ENCODE data around the gene DAPP1.
"Not testable (repeated sequence)": the region's sequence is repeated elsewhere in the genome, so short reads cannot be mapped to it uniquely, and the experiment has no call there.

DAPP1 gene

DNA sequence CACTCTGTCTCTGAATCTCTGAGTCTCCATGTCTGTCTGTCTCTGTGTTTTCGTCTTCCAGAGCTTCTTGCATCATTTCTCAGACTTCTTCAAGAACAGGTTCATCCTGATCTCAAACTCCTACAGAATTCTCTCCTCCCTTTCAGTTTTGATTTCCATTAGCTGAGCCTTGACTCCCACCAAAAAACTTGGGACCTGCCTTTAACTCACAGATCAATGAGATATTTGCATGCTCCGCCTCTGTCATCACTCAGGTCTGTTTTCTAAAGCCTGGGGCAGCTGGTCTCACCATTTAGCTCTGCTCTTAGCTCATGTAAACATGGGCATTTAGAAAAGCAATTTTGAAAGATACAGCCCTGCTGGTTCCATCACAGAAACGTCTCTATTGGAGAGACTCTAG lies 8.6 kb downstream of the DAPP1 start:
- DNase-seq, result no peak

DNA sequence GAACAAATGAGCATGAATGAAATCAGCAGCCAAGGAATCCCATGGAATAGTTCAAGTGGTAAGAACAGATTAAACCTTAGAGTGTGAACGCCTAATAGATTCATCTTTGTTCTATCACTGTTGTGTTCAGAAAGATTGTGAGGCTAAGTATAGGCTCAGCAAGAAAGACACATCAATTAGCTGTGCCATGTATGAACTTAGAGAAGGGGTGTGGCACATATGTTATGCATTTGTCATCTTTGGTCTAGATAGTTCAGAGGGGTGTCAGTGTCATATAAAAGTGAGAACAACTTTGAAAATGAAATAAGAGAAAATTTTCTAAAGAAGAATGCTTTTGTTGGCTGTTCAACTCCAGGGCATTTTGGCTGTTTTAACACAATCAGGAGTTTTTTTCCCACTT lies 9.4 kb downstream of the DAPP1 start:
- no peak for DNase-seq

DNA sequence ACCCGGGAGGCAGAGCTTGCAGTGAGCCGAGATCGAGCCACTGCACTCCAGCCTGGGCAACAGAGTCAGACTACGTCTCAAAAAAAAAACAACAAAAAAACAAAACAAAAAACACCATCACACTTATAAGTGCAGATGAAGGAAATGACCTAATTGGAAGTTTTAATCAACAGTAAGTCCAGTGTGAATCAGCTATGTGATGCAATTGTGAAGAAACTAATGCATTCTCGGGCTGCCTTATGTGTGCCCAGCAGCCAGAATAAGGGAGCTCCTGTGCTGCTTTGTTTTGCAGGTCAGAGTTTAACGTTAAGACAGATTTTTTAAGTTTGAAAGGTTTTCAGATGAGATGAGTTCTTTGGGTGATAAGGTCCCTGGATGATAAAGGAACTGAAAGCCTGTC lies 10.8 kb downstream of the DAPP1 start:
- DNase-seq, result no peak

DNA sequence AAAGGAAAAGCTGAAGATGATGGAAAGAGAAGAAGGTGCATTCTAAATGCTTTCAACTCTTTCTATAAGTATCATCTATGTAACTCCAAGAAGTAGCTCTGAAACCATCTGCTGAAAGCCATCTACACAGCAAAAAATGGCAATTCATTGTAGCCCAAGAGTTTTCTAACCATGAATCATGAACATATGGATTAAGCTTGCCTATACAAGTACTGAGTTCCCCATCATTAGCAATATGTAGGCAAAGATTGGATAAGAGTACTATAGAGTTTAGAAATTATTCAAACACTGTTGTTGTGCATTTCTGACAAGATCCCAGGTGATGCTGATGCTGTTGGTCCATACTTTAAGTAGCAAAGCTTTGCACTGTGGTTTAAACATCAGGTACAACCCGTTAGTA lies 11.2 kb downstream of the DAPP1 start:
- no peak for DNase-seq

DNA sequence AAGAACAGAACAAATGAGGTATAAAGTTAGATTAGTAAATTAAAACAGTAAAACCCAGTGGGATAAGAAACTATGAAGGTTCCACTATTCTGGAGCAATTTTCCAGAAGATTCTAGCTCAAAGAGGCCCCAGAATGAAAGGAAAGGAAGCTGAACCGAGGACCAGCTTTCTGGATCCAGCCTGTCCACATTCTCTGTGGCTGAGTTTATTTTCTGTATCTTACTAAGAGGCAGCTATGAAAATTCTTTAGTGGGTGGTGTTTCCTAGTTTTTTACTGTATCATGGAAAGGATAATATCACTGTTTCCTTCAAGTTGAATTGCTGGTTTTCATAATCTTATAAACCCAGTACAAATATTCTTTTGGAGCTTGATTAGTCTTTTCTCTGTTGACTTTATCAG lies 11.8 kb downstream of the DAPP1 start:
- DNase-seq, result no peak

DNA sequence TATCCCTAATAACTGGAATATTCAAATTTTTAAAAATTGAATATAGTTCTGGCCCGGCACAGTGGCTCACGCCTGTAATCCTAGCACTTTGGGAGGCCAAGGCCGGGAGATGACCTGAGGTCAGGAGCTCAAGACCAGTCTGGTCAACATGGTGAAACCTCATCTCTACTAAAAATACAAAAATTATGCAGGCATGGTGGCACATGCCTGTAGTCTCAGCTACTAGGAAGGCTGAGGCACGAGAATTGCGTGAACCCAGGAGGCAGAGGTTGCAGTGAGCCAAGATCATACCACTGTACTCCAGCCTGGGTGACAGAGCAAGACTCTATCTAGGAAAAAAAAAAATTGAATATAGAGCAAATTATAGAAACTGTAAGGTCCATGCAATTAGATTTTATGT lies 13.4 kb downstream of the DAPP1 start:
- not testable (repeated sequence) for DNase-seq

DNA sequence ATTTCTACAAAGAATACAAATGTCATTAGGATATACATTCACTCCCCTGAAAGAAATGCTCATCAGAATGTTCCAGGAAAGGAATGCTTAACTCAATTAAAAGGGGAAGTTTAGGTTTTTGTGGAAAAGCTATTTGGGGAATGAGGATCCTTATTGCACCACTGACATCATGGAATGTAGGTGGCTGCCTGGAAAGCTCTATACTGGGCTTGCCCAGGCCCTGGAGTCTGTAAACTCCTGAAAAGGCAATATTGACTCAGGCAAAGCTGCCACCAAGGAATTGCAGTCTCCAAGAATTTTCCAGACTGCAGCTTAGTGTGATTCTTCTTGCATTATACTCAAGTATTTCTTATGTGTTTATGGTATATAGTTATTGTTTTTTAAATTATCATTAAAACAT lies 15.7 kb downstream of the DAPP1 start:
- DNase-seq, result no peak

DNA sequence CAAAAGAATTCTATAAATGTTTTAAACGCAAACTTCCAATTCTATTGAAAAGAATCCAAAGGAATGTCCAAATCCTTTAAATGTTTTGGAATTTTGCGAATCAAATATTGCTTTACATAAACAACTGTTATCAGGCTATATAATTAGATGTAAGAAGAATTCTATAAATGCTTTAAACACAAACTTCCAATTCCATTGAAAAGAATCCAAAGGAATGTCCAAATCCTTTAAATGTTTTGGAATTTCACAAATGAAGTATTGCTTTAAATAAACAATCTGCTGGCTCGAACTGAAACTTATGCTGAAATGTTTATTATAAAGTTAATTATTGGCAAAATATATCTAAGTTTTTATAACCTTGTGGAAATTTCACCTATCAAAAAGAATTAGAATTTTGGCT lies 16.1 kb downstream of the DAPP1 start:
- DNase-seq, result no peak

DNA sequence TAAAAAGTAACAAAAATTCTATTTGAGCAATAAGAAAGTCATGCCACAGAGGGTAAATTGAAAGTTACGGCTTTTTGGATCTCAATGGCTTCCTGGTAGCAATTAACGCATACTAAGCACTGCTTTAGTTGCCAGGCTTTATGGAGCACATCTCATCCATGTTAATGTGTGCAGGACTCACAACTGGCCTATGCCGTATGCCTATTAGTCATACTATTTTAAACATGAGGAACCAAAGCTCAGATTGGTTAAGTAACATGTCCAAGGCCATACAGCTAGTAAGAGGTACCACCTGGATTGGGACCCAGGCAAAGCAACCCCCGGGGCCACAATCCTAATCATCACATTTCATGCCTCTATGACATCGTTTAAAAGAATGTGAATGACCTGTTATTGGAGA lies 17.1 kb downstream of the DAPP1 start:
- DNase-seq, result no peak

DNA sequence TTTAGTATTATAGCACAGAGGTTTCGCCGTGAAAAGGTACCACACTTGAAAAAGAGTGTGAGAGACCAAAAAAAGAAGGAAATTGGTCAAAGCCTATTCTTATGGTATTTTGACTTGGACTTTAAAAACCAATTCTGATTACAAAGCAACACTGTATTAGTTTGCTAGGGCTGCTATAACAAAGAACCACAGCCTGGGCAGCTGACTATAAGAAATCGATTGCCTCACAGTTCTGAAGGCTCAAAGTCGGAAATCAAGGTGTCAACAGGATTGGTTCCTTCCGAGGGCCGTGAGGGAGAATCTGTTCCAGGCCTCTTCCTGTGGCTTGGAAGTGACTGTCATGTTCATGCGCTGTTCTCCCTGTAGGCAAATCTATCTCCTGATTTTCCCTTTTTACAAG lies 17.9 kb downstream of the DAPP1 start:
- no peak for DNase-seq

DNA sequence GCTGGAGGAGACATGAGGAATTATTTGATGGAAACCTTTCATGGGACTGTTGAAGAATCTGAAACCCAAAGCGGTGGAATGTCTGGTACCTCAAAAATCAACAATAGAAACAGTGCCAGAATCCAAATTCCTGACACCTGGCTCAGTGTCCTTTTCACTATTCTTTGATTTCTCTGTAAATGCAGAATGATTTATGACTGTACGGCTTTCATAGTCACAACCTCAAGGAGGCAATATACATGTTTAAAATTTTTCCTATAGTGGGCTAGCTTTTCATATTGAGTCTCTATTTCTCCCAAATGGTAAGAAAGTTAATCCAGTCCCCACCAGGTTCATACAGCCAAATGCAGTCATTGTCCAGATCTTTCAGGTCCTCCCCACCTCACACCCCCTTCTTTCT lies 19.3 kb downstream of the DAPP1 start:
- DNase-seq, result no peak

DNA sequence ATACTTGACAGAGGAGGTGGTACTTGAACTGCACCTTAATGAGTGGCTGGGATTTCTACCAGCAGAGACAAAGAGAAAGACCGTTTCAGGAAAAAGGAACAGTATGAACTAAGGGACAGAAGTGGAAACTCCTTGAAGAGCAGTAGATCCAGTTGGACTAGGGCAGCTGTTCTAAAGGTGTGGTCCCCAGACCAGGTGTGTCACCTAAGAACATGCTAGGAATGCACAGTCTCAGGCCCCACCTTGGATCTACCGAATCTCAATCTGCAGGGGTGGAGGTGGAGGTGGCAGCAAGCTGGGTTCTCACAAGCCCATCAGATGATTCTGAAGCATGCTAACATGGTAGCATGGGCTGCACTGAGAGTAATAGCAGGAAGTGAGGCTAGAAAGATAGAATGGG lies 22.3 kb downstream of the DAPP1 start:
- DNase-seq, result no peak

DNA sequence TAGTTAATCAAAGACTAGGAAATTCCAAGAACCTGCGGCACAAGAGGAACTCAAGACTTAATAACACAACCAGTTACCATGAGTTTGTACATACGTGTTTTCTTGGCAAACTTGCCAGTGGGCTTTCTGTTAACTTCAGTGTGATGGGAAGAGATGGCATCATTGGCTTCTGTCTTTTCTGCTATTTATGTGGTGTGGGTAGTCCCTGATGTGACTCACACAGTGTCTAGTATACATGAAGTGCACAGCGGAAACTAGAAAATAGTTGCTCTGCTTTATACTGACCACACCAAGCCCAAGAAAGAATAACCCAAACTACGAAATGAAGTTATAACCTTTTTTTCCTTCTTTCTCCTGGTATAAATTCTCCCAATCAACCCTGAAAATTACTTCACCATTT lies 24.5 kb downstream of the DAPP1 start:
- DNase-seq, result no peak

DNA sequence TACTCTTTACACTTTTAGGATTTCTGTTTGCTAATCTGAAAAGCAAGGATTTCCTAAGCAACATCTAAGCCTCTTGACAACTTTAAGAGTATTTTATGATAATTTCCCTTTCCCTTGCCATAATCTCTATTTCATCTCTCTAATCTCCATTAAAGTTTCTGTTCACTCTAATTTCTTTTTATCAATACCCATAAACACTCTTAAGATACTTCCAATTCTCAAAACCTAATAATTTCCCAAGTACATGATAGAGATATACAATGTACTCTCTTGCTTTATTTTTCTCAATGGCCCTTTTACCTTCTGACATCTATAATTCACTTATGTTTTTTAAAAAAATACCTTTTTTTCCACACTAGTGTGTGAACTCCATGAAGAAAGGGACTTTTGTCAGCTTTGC lies 26.8 kb downstream of the DAPP1 start:
- DNase-seq, result no peak

DNA sequence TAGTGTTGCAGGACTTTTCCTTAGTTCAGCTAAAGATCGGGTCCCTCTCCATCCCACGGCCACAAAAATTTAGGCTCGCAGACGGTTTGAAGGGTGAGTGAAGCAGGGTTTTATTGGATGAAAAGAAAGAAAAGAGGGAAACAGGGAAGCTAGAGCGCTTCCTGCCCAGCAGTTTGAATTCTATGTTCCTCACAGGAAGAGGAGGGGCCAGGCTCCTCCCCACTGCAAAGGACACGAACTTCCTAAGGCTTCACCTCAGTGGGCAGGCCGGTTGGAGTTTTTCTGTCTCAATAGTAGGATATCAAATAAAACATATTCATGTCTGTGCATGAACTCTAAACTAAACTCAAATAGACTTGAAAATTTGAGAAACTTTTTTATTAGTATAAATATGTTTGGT lies 27.4 kb downstream of the DAPP1 start:
- DNase-seq, result no peak

DNA sequence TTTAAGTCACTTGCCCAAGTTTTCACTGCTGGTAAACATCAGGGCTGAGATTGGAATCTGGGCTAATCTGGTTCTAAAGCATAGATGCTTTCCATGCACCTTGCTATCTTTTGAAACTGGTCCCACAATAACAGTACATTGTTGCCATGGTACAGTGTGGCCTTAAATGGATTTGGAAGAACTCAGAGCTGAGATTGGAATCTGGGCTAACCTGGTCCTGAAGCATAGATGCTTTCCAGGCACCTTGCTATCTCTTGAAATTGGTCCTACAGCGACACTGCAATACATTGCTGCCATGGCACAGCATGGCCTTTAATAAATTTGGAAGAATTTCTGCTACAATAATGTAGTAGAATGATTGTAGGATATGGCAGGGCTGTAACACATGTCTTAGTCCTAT lies 28.6 kb downstream of the DAPP1 start:
- no peak for DNase-seq

DNA sequence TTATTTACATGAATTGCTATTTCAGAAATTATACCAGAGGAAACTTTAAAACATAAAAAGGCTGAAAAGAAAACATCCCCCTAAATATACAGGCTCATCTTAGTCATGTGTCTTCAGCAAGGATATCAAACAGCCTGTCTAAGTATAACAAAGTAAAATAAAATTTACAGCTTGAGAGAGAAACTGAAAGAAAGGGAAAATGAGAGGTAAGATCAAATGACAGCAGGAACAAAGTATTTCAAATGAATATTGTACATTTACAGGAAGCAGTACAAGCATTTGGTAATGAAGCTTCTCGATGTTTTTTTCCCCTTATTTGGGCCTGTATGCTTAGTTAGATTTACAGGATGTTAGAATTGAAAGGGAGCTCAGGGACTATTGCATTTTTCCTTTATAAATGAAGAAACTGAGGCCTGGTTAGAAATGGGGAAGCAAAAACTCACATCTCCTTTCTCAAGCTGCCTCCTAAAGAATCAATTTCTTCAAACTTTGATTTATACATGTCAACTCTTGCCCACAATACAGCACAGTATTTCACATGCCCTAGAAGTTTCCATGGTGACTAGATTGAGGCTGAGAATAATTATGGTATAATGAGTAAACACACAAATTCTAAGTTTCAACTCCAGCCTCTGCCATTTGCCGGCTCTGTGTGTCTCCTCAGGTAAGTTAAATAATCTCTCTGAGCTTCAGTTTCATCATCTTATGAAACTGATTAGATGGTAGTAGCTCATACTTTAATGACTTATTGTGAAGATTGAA lies 29.3 kb downstream of the DAPP1 start:
- no peak for DNase-seq

DNA sequence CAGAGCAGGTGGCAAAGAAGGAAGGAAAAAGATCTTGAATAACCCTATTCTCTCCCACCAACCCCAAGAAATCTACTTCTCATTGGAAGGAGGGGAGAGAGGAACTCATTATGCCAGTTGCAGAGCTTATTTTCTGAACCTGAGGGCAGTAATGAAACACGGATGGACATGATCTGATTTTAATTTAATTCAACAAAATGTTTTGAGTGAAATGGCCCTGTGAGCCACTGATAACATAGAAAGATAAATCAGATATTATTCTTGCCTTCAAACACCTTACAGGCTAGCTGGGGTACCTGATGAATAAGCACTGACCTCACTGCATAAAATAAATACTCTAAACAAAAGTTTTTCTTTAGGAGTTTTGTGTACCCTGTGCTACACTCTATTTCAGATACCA lies 30.3 kb downstream of the DAPP1 start:
- no peak for DNase-seq

DNA sequence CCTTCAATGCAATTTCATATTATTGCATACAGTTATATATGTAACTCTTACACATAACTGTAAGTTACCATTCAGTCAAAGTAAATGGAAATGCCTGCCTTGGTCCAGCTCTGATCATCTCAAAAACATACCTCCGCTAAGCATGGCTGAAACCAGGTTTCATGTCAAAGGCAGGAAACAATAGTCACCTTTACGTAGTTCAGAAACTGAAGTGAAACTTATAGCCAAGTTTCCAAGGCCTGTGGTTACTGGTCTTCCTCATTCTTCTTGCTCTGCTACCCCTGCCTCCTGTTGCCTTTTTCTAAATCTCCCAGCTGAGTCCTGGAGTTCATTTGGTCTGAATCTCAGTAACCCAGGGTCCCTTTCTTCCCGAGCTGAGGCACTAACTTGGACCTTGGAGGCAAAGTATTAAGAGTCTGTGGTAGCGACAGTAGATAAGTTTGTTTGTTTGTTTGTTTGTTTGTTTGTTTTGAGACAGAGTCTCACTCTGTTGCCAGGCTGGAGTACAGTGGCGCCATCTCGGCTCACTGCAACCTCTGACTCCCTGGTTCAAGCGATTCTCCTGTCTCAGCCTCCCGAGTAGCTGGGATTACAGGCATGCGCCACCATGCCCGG lies 30.8 kb downstream of the DAPP1 start:
- DNase-seq, result no peak

DNA sequence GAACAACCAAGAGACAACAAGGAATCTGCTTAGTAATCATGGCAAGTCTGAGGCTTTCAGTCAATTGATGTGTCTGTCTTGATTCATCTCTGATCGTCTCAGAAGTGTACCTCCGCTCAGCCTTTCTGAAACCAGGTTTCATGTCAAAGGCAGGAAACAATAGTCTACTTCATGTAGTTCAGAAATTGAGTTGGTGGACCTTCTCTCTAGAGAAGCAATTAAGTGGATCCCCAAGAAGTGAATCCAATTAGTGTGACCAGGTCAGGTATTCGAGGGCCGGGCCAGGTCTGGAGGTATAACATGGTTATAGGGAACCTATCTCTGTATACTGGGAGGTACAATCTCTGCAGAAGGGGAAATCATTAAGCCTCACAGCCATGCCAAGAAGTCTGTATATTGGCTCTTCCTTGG lies 32.0 kb downstream of the DAPP1 start:
- no peak for DNase-seq

DNA sequence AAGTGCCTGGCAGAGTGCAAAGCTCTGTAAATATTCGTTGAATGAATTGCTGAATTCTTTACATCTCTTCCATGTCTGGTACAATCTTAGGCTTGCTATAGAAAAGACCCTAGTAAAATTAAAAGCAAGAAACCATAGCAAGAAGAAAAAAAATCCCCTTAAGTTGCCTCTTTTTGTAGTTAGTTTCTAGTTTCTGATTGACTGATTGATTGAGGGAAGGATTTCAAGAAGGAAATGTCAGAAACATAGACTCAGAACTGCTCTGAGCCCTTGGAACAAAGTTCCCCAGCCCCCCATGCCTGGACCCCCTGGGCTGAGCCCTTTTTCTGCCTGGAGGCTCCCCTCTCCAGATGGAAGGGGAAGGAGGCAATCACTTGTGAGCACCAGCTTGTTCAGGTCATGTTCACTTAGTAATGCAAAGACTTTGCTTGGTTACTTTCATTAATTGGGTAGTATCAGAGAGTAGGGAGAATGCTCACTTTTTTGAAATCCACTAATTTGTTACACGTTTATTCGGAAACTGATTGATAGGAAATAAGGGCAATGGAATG lies 35.6 kb downstream of the DAPP1 start:
- peak; percentile 34 for DNase-seq

DNA sequence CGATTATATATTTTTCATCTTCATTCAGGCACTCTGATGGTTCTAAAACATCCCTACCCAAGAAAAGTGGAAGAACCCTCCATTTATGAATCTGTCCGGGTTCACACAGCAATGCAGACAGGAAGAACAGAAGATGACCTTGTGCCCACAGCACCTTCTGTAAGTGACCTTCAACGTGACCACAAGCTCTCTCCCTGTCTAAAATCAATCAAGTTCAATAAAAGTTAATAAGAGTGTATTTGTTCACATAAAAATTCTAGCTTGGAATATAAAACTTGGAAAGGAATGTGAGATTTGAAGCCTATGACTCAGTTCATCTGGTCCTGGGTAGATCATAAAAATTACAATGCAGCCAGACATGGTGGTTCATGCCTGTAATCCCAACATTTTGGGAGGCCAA lies 36.6 kb downstream of the DAPP1 start:
- no peak for DNase-seq

DNA sequence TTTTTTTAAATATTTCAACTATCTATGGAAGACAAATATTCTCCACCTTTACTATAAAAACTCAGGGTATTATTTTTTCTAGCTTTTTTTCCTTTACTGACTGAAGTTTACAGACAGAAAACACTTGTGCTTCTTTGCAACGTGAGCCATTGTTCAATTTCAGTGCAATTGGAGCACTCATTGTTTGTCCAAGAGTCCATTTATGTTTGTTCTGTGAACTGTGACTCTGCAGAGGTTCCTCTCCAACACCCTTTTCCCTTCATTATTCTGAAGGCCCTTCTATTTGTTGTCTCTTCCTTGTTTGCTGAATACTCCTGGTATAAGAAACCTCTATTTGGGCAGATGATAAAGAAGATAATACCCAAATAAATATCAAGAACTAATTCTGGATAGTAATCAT lies 37.4 kb downstream of the DAPP1 start:
- no peak for DNase-seq

DNA sequence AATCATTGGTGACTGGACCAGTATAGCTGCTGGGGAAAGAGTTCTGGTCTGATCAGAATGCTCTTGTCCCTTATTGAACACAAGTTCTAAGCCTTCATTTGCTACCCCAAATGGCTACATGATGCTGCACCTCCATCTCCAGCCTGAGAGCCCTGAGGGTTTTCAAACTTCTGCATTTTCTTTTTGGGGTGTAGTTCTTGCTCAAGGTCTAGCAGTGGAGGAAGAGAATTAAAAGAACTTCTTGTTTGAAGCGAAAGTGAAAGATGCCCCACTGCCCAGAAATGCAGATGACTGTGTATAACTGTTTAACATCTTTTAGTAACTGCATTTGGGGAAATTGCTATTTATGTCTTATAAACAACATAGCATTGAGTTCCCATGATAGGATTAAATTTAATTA lies 39.1 kb downstream of the DAPP1 start:
- no peak for DNase-seq

DNA sequence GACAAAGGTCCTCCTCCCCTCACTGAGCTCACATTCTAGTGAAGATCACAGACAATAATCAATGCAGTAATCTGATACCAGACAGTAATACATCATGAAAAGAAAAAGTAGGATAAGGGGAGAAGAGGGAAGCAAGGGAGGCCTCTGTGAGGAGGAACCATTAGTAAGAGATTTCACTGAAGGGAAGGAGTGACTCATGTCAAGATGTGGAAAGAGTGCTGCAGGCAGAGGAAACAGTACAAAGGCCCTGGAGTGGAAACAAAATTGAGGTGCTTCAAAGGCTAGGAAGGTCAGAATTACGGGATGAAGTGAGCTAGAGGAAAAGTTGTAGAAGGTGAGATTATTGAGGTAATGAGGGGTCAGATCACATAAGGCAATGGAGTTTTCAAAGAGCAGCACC lies 39.5 kb downstream of the DAPP1 start:
- no peak for DNase-seq
